ENCODE data around the gene FNTB. TPM values are rescaled to one million over a fixed set of nuclear protein-coding genes. Genes with fewer than 3 reads are reported as not detected.

FNTB gene
- total RNA-seq, 1 experiment from 2014 or later = 28.1 TPM

- Histone ChIP-seq H3K9ac (ENCODE audit: low read length) (peak within 1 kb of the TSS; percentile 39), H3K9me2 (replicated peaks; ENCODE audit: low read length) (no peaks in the 10 kb centered on the region), H3K27ac (ENCODE audit: low read length) (no peak within 1 kb of the TSS), H3K4me3 (ENCODE audit: low read length) (peak within 1 kb of the TSS; percentile 77), H3K79me2 (ENCODE audit: low read length) (no peaks in the 10 kb centered on the region), H3K9me3 (ENCODE audit: low read length) (no peaks in the 10 kb centered on the region), H3K27me3 (ENCODE audit: low read length) (no peaks in the 10 kb centered on the region), H4K20me1 (ENCODE audit: low read length) (no peaks in the 10 kb centered on the region), H3K4me1 (ENCODE audit: insufficient read depth, low read length) (peaks cover 22% of the 10 kb centered on the region), H3K4me2 (ENCODE audit: low read length) (peak within 1 kb of the TSS; percentile 94), H3F3A (ENCODE audit: low read length, unreplicated experiment) (no peaks in the 10 kb centered on the region), H3K36me3 (ENCODE audit: low read depth, low read length) (no peaks in the 10 kb centered on the region), H2AFZ (ENCODE audit: low read length) (peak within 1 kb of the TSS; percentile 94)
- intact Hi-C loops (cut with micrococcal nuclease) = no loop called here
- no peak for TF ChIP-seq EZH2 (IDR thresholded peaks at IDR 0.05; ENCODE audit: low read length, unreplicated experiment)
- no peak for TF ChIP-seq CTCF (conservative IDR thresholded peaks at IDR 0.05; ENCODE audit: low read depth, low read length)
- TF ChIP-seq EZH2phosphoT487 (IDR thresholded peaks at IDR 0.05; ENCODE audit: borderline replicate concordance, low read length) = no peak
- ATAC-seq (peak; percentile 75), DNase-seq (peak; percentile 35)
- no TSS peak for BruUV-seq (replicated peaks)
- CTCF ChIA-PET = no interaction called here
- POLR2A ChIA-PET (ENCODE audit: unreplicated experiment) = interaction anchor here (0.6 kb wide), 1 partner anchor 50 kb away, joined by 8 read pairs; no protein-coding TSS in a partner anchor
Observed at GRCh38 chr14:64971943-64972791, 14.5 kb upstream of the FNTB start, which contains the start of gene RAB15. RAB15 (minus strand) TSS chr14:64972336; CDS start chr14:64972076, 260 bp downstream.

DNA sequence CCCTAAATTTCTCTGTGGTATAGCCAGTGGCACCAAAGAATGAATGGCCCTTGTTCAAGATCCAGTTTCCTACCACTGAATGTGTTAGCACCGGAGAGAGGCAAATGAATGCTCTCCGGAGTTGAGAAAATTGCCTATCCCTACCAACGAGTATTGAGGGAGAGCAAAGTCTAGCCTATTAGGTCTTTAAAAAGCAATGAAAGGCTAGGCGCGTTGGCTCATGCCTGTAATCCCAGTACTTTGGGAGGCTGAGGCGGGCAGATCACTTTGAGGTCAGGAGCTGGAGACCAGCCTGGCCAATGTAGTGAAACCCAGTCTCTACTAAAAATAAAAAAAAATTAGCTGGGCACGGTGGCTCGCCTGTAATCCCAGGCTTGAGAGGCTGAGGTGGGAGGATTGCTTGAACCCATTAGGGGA lies 13.7 kb upstream of the FNTB start:
- H3K4me2 ChIP-seq (ENCODE audit: low read length) = peak overlapping the region; percentile 92
- CTCF ChIA-PET = no interaction called here
- intact Hi-C loops (cut with micrococcal nuclease) = no loop called here

More for the DNA sequence above, 13.7 kb upstream of the FNTB start:
- Histone ChIP-seq H3K27ac (ENCODE audit: low read length) (no peak overlapping the region), H4K20me1 (ENCODE audit: low read length) (no peaks in the 10 kb centered on the region), H3K4me1 (ENCODE audit: insufficient read depth, low read length) (peaks cover 15% of the 10 kb centered on the region), H3K4me3 (ENCODE audit: low read length) (peak overlapping the region; percentile 72; the same call in 1 of the 2 replicates), H3F3A (ENCODE audit: low read length, unreplicated experiment) (no peaks in the 10 kb centered on the region), H3K36me3 (ENCODE audit: low read depth, low read length) (no peaks in the 10 kb centered on the region), H2AFZ (ENCODE audit: low read length) (peak overlapping the region; percentile 94; the same call in 1 of the 2 replicates), H3K9me3 (ENCODE audit: low read length) (no peaks in the 10 kb centered on the region), H3K9ac (ENCODE audit: low read length) (no peak overlapping the region), H3K9me2 (replicated peaks; ENCODE audit: low read length) (no peaks in the 10 kb centered on the region), H3K79me2 (ENCODE audit: low read length) (no peaks in the 10 kb centered on the region), H3K27me3 (ENCODE audit: low read length) (no peaks in the 10 kb centered on the region)
- no TSS peak for BruUV-seq (replicated peaks)
- ATAC-seq (no peak), DNase-seq (no peak)
- TF ChIP-seq EZH2 (IDR thresholded peaks at IDR 0.05; ENCODE audit: low read length, unreplicated experiment) = no peak
- TF ChIP-seq EZH2phosphoT487 (IDR thresholded peaks at IDR 0.05; ENCODE audit: borderline replicate concordance, low read length) = no peak
- no peak for TF ChIP-seq CTCF (conservative IDR thresholded peaks at IDR 0.05; ENCODE audit: low read depth, low read length)
- POLR2A ChIA-PET (ENCODE audit: unreplicated experiment) = no interaction called here

Measured in PC-3 (cell line).